ENCODE measurements around the gene ACSM6.

ACSM6 gene

GRCh38 chr10:95277201-95277570, 83.1 kb downstream of the ACSM6 start:
- no peaks in the 10 kb centered on the region for H3K27me3 Mint-ChIP-seq
- no peak overlapping the region for H3K27ac Mint-ChIP-seq
- H3K4me1 Mint-ChIP-seq = peaks cover 41 to 70% of the 10 kb centered on the region in 2 donors
- DNase-seq = no peak
- peaks cover 0 to 4% of the 10 kb centered on the region in 2 donors for H3K36me3 Mint-ChIP-seq
- no peak overlapping the region for H3K4me3 Mint-ChIP-seq
- no peaks in the 10 kb centered on the region for H3K9me3 Mint-ChIP-seq
- ATAC-seq (replicated peaks) = no peak

- H3K36me3 Mint-ChIP-seq = peaks cover 0 to 4% of the 10 kb centered on the region in 2 donors
- peaks cover 43 to 71% of the 10 kb centered on the region in 2 donors for H3K4me1 Mint-ChIP-seq
- DNase-seq (no peak), ATAC-seq (replicated peaks) (no peak)
- H3K27ac Mint-ChIP-seq = no peak overlapping the region
- H3K27me3 Mint-ChIP-seq = no peaks in the 10 kb centered on the region
- no peak overlapping the region for H3K4me3 Mint-ChIP-seq
- H3K9me3 Mint-ChIP-seq = no peaks in the 10 kb centered on the region
Observed at GRCh38 chr10:95277614-95278013, 83.6 kb downstream of the ACSM6 start.
